ENCODE measurements around the gene LY86.

GRCh38 chr6:6690144-6690483 is 101.6 kb downstream of the LY86 start:
- no peak for TF ChIP-seq ATF2 (IDR thresholded peaks at IDR 0.05; ENCODE audit: low read length)
- TF ChIP-seq NRF1 (conservative IDR thresholded peaks at IDR 0.05; ENCODE audit: low read depth, low read length), result no peak
- TF ChIP-seq ATF3 (IDR thresholded peaks at IDR 0.05; ENCODE audit: borderline replicate concordance, extremely low read depth, low read depth, low read length), result no peak
- TF ChIP-seq BCLAF1 (IDR thresholded peaks at IDR 0.05), result no peak
- TF ChIP-seq FOXM1 (IDR thresholded peaks at IDR 0.05; ENCODE audit: low read depth, low read length), result no peak
- no peak for TF ChIP-seq SRF (IDR thresholded peaks at IDR 0.05; ENCODE audit: low read depth in 2 of 2, low read length in 2 of 2)
- no peak for TF ChIP-seq POLR2AphosphoS5 (IDR thresholded peaks at IDR 0.05; ENCODE audit: low read length)
- no peak for TF ChIP-seq ZNF274 (IDR thresholded peaks at IDR 0.05; ENCODE audit: insufficient read depth, insufficient read length)

Measured in GM12878 (cell line).